ENCODE data around the gene ABCB11. TPM values are rescaled to one million over a fixed set of nuclear protein-coding genes. Genes with fewer than 3 reads are reported as not detected.

The ABCB11 gene
- total RNA-seq, 6 experiments from 2014 or later = 21.3 to 128 (median 54.8) TPM

GRCh38 chr2:169009865-169010579 lies 21.1 kb downstream of the ABCB11 start:
- Histone ChIP-seq H3K9me3 (no peaks in the 10 kb centered on the region), H3K4me1 (peaks cover 0 to 21% (median 6%) of the 10 kb centered on the region in 4 donors), H3K4me3 (no peak overlapping the region), H3K36me3 (peaks cover 0 to 36% (median 8%) of the 10 kb centered on the region in 4 donors), H3K27me3 (no peaks in the 10 kb centered on the region), H3K27ac (no peak overlapping the region)
- DNase-seq (no peak), ATAC-seq (no peak)
- intact Hi-C loops (cut with DNase I) = no loop called here
- no peak for TF ChIP-seq POLR2A (IDR thresholded peaks at IDR 0.05)
- TF ChIP-seq CTCF (IDR thresholded peaks at IDR 0.05) = no peak
- WGBS (ENCODE audit: insufficient coverage, low coverage, low lambda C conversion rate, missing lambda C conversion rate) = 43% methylated on average over 3 of the region's 3 CpGs

- Histone ChIP-seq H3K4me3 (no peak overlapping the region), H3K27me3 (no peaks in the 10 kb centered on the region), H3K27ac (no peak overlapping the region), H3K36me3 (peaks cover 0 to 36% (median 8%) of the 10 kb centered on the region in 4 donors), H3K4me1 (peaks cover 0 to 4% (median 2%) of the 10 kb centered on the region in 4 donors), H3K9me3 (no peaks in the 10 kb centered on the region)
- TF ChIP-seq CTCF (IDR thresholded peaks at IDR 0.05) (no peak), POLR2A (IDR thresholded peaks at IDR 0.05) (no peak)
- no peak for DNase-seq
- intact Hi-C loops (cut with DNase I) = no loop called here
- 63% methylated on average over 2 of the region's 2 CpGs for WGBS (ENCODE audit: insufficient coverage, low coverage, low lambda C conversion rate, missing lambda C conversion rate)
- ATAC-seq = no peak
Observed at GRCh38 chr2:169007941-169008340, 23.2 kb downstream of the ABCB11 start.

- WGBS (ENCODE audit: insufficient coverage, low coverage, low lambda C conversion rate, missing lambda C conversion rate) = 70% methylated on average over 3 of the region's 3 CpGs
- intact Hi-C loops (cut with DNase I) = no loop called here
- Histone ChIP-seq H3K27me3 (no peaks in the 10 kb centered on the region), H3K9me3 (no peaks in the 10 kb centered on the region), H3K4me3 (no peak overlapping the region), H3K4me1 (no peaks in the 10 kb centered on the region), H3K36me3 (peaks cover 0 to 31% (median 8%) of the 10 kb centered on the region in 4 donors), H3K27ac (no peak overlapping the region)
- no peak for TF ChIP-seq POLR2A (IDR thresholded peaks at IDR 0.05)
- TF ChIP-seq CTCF (IDR thresholded peaks at IDR 0.05) = no peak
- no peak for ATAC-seq
- DNase-seq = no peak
Observed at GRCh38 chr2:169007356-169007755, 23.8 kb downstream of the ABCB11 start.

GRCh38 chr2:169006665-169007064 lies 24.5 kb downstream of the ABCB11 start:
- WGBS (ENCODE audit: insufficient coverage, low coverage, low lambda C conversion rate, missing lambda C conversion rate) = 96% methylated on average over 5 of the region's 5 CpGs
- Histone ChIP-seq H3K27ac (no peak overlapping the region), H3K36me3 (peaks cover 0 to 26% (median 5%) of the 10 kb centered on the region in 4 donors), H3K27me3 (no peaks in the 10 kb centered on the region), H3K9me3 (no peaks in the 10 kb centered on the region), H3K4me1 (no peaks in the 10 kb centered on the region), H3K4me3 (no peak overlapping the region)
- no peak for DNase-seq
- ATAC-seq = no peak
- TF ChIP-seq POLR2A (IDR thresholded peaks at IDR 0.05) = no peak
- no peak for TF ChIP-seq CTCF (IDR thresholded peaks at IDR 0.05)
- intact Hi-C loops (cut with DNase I) = no loop called here
